HEK293 (cell line): ENCODE data around the gene FGD4.

Source experiments
- CTCF ChIA-PET: fragments of 350-600 bp; formaldehyde crosslinking; extraction: SDS; loops from one replicate; lab custom pipeline; 2021; ENCODE audit warnings: antibody characterized with exemption; lab: Yijun Ruan, JAX
- POLR2A ChIA-PET: fragments of 300-600 bp; formaldehyde crosslinking; extraction: SDS; loops from one replicate; lab custom pipeline; 2020; ENCODE audit warnings: antibody characterized with exemption, inconsistent platforms; lab: Yijun Ruan, JAX
- H3K27ac ChIP-seq: fragments of 200-500 bp; sonication (Bioruptor generic); 2 replicates; pipeline ENCODE4 v1.5.1; 2014; ENCODE audit warnings: low read depth, low read length, control low read depth, inconsistent platforms; ENCODE audit errors: extremely low read depth
- H3K36me3 ChIP-seq, 2 experiments: fragments of 200-500 bp in 1 of 2; sonication (Bioruptor generic) in 1 of 2; 1 replicate in 1 of 2; 2 replicates in 1 of 2; pipeline ENCODE4 v1.5.1; 2014 to 2017; ENCODE audit warnings: inconsistent platforms in 2 of 2, low read length in 2 of 2; ENCODE audit not compliant: control insufficient read depth in 2 of 2, insufficient read depth in 1 of 2
- H3K4me1 ChIP-seq: fragments of 200-500 bp; sonication (Bioruptor generic); 2 replicates; pipeline ENCODE4 v1.5.1; 2014; ENCODE audit warnings: mild to moderate bottlenecking, low read length, inconsistent platforms; ENCODE audit not compliant: control insufficient read depth, insufficient read depth
- H3K4me3 ChIP-seq: 2 replicates; pipeline ENCODE4 v1.5.1; 2011; ENCODE audit warnings: low read depth, mild to moderate bottlenecking, control low read depth, low read length, moderate library complexity
- H3K9me3 ChIP-seq: fragments of 200-500 bp; sonication (Bioruptor generic); 2 replicates; pipeline ENCODE4 v1.5.1; 2014; ENCODE audit warnings: low read depth, low read length, inconsistent platforms; ENCODE audit not compliant: control insufficient read depth, insufficient read depth
- CTCF ChIP-seq: fragments of 450-650 bp; formaldehyde crosslinking; IDR thresholded peaks from 2 replicates; pipeline ENCODE4 v1.5.1; 2016; ENCODE audit warnings: missing biosample characterization, missing genetic modification characterization
- FEZF1 ChIP-seq: fragments of 450-650 bp; formaldehyde crosslinking; IDR thresholded peaks from 2 replicates; pipeline ENCODE4 v1.5.1; 2016; ENCODE audit warnings: missing biosample characterization, missing genetic modification characterization
- HOXD13 ChIP-seq: sonication (generic); formaldehyde crosslinking; IDR thresholded peaks from 2 replicates; pipeline ENCODE4 v1.8.0; 2022; ENCODE audit warnings: missing genetic modification reagents, borderline replicate concordance
- KLF10 ChIP-seq: fragments of 450-650 bp; IDR thresholded peaks from 2 replicates; pipeline ENCODE4 v1.5.1; 2018; ENCODE audit warnings: missing biosample characterization, mild to moderate bottlenecking, missing genetic modification characterization
- KLF16 ChIP-seq: fragments of 450-650 bp; formaldehyde crosslinking; IDR thresholded peaks from 2 replicates; pipeline ENCODE4 v1.5.1; 2017; ENCODE audit warnings: missing biosample characterization, missing genetic modification characterization
- PRDM1 ChIP-seq: fragments of 450-650 bp; formaldehyde crosslinking; IDR thresholded peaks from 2 replicates; pipeline ENCODE4; 2016; ENCODE audit warnings: missing biosample characterization, missing genetic modification characterization
- SP2 ChIP-seq: fragments of 450-650 bp; formaldehyde crosslinking; IDR thresholded peaks from 2 replicates; pipeline ENCODE4 v1.5.1; 2016; ENCODE audit warnings: missing biosample characterization, missing genetic modification characterization
- YY1 ChIP-seq: fragments of 450-650 bp; formaldehyde crosslinking; IDR thresholded peaks from 2 replicates; pipeline ENCODE4 v1.5.1; 2018; ENCODE audit warnings: missing biosample characterization, missing genetic modification characterization
- ZBTB11 ChIP-seq: fragments of 450-650 bp; formaldehyde crosslinking; conservative IDR thresholded peaks from 2 replicates; pipeline ENCODE4 v1.5.1; 2016; ENCODE audit warnings: low read depth, missing biosample characterization, missing genetic modification characterization
- ZBTB17 ChIP-seq: fragments of 450-650 bp; formaldehyde crosslinking; IDR thresholded peaks from 2 replicates; pipeline ENCODE4 v1.5.1; 2016; ENCODE audit warnings: missing biosample characterization, missing genetic modification characterization
- ZBTB6 ChIP-seq: fragments of 450-650 bp; formaldehyde crosslinking; IDR thresholded peaks from 2 replicates; pipeline ENCODE4 v1.5.1; 2017; ENCODE audit warnings: missing biosample characterization, missing genetic modification characterization
- ZNF23 ChIP-seq: fragments of 450-650 bp; formaldehyde crosslinking; IDR thresholded peaks from 2 replicates; pipeline ENCODE4 v1.5.1; 2016; ENCODE audit warnings: missing biosample characterization, missing genetic modification characterization, borderline replicate concordance
- ZNF324 ChIP-seq: fragments of 450-650 bp; formaldehyde crosslinking; IDR thresholded peaks from 2 replicates; pipeline ENCODE4 v1.5.1; 2016; ENCODE audit warnings: missing biosample characterization, missing genetic modification characterization
- ZNF350 ChIP-seq: fragments of 450-650 bp; formaldehyde crosslinking; IDR thresholded peaks from 2 replicates; pipeline ENCODE4 v1.5.0; 2017; ENCODE audit warnings: missing biosample characterization, mild to moderate bottlenecking, missing genetic modification characterization
- ZNF423 ChIP-seq: fragments of 450-650 bp; formaldehyde crosslinking; IDR thresholded peaks from 2 replicates; pipeline ENCODE4 v1.5.1; 2016; ENCODE audit warnings: missing biosample characterization, missing genetic modification characterization
- ZNF558 ChIP-seq: fragments of 450-650 bp; formaldehyde crosslinking; IDR thresholded peaks from 2 replicates; pipeline ENCODE4 v1.5.1; 2016; ENCODE audit warnings: missing biosample characterization, missing genetic modification characterization
- ZNF571 ChIP-seq: fragments of 450-650 bp; formaldehyde crosslinking; IDR thresholded peaks from 2 replicates; pipeline ENCODE4 v1.5.0; 2017; ENCODE audit warnings: missing biosample characterization, missing genetic modification characterization
- ZNF596 ChIP-seq: fragments of 450-650 bp; IDR thresholded peaks from 2 replicates; pipeline ENCODE4 v1.5.0; 2018; ENCODE audit warnings: missing biosample characterization, mild to moderate bottlenecking, missing genetic modification characterization, moderate library complexity
- ZNF610 ChIP-seq: fragments of 450-650 bp; formaldehyde crosslinking; IDR thresholded peaks from 2 replicates; pipeline ENCODE4 v1.5.1; 2016; ENCODE audit warnings: missing biosample characterization, missing genetic modification characterization, borderline replicate concordance
- ZNF629 ChIP-seq: fragments of 450-650 bp; formaldehyde crosslinking; IDR thresholded peaks from 2 replicates; pipeline ENCODE4 v1.5.1; 2017; ENCODE audit warnings: missing biosample characterization, missing genetic modification characterization
- ZNF645 ChIP-seq: fragments of 450-650 bp; formaldehyde crosslinking; IDR thresholded peaks from 2 replicates; pipeline ENCODE4; 2016; ENCODE audit warnings: missing biosample characterization, missing genetic modification characterization
- ZNF654 ChIP-seq: fragments of 450-650 bp; formaldehyde crosslinking; IDR thresholded peaks from 2 replicates; pipeline ENCODE4 v1.5.1; 2016; ENCODE audit warnings: low read depth, missing biosample characterization, missing genetic modification characterization
- ZNF707 ChIP-seq: fragments of 450-650 bp; formaldehyde crosslinking; IDR thresholded peaks from 2 replicates; pipeline ENCODE4 v1.5.1; 2016; ENCODE audit warnings: missing biosample characterization, missing genetic modification characterization
- ZNF747 ChIP-seq: fragments of 450-650 bp; formaldehyde crosslinking; IDR thresholded peaks from 2 replicates; pipeline ENCODE4 v1.5.1; 2016; ENCODE audit warnings: missing biosample characterization, missing genetic modification characterization
- ZNF776 ChIP-seq: fragments of 450-650 bp; formaldehyde crosslinking; IDR thresholded peaks from 2 replicates; pipeline ENCODE4 v1.5.0; 2017; ENCODE audit warnings: missing biosample characterization, missing genetic modification characterization, borderline replicate concordance
- ZNF777 ChIP-seq: fragments of 450-650 bp; formaldehyde crosslinking; IDR thresholded peaks from 2 replicates; pipeline ENCODE4 v1.5.1; 2017; ENCODE audit warnings: missing biosample characterization, missing genetic modification characterization, borderline replicate concordance
- ZSCAN16 ChIP-seq: fragments of 450-650 bp; formaldehyde crosslinking; IDR thresholded peaks from 2 replicates; pipeline ENCODE4 v1.5.1; 2016; ENCODE audit warnings: missing biosample characterization, missing genetic modification characterization

Gene FGD4

GRCh38 chr12:32548691-32549281, 149.4 kb downstream of the FGD4 start (continued):
- TF ChIP-seq ZNF23, result no peak
- no peak for TF ChIP-seq SP2 (tag by site-specific recombination)
- TF ChIP-seq ZNF707 (tag by site-specific recombination), result no peak
- no peak for TF ChIP-seq ZNF324 (tag by site-specific recombination)
- TF ChIP-seq KLF10 (tag by site-specific recombination), result no peak

GRCh38 chr12:32549675-32550079, 150.3 kb downstream of the FGD4 start:
- Histone ChIP-seq H3K27ac (no peak overlapping the region), H3K4me1 (no peaks in the 10 kb centered on the region), H3K4me3 (no peak overlapping the region), H3K36me3 (no peaks in the 10 kb centered on the region), H3K9me3 (no peaks in the 10 kb centered on the region)
- ChIA-PET POLR2A (no interaction called here), CTCF (no interaction called here)
- TF ChIP-seq ZNF350 (tag by site-specific recombination), result no peak
- no peak for TF ChIP-seq ZNF645
- TF ChIP-seq PRDM1 (tag by site-specific recombination), result no peak
- TF ChIP-seq ZNF571 (tag by site-specific recombination), result no peak
- no peak for TF ChIP-seq ZNF747 (tag by site-specific recombination)
- TF ChIP-seq HOXD13, result no peak
- TF ChIP-seq YY1 (tag by site-specific recombination), result no peak
- TF ChIP-seq ZNF629, result no peak
- no peak for TF ChIP-seq ZNF610 (tag by site-specific recombination)
- TF ChIP-seq ZNF776 (tag by site-specific recombination), result no peak
- no peak for TF ChIP-seq ZBTB17
- no peak for TF ChIP-seq ZNF558 (tag by site-specific recombination)
- TF ChIP-seq, all 188 proteins: peak for 0

GRCh38 chr12:32551058-32551457, 151.7 kb downstream of the FGD4 start:
- no peak for TF ChIP-seq KLF16
- TF ChIP-seq CTCF (tag by site-specific recombination), result no peak
- no peak for TF ChIP-seq ZSCAN16 (tag by site-specific recombination)
- H3K36me3 ChIP-seq, result no peaks in the 10 kb centered on the region
- ChIA-PET CTCF (no interaction called here), POLR2A (no interaction called here)
- no peaks in the 10 kb centered on the region for H3K9me3 ChIP-seq
- no peak overlapping the region for H3K4me3 ChIP-seq
- H3K27ac ChIP-seq, result no peak overlapping the region
- no peaks in the 10 kb centered on the region for H3K4me1 ChIP-seq

- H3K27ac ChIP-seq, result no peak overlapping the region
- ChIA-PET CTCF (no interaction called here), POLR2A (no interaction called here)
- H3K4me1 ChIP-seq, result no peaks in the 10 kb centered on the region
- no peak overlapping the region for H3K4me3 ChIP-seq
- no peaks in the 10 kb centered on the region for H3K36me3 ChIP-seq
- H3K9me3 ChIP-seq, result no peaks in the 10 kb centered on the region
- TF ChIP-seq ZNF654, result no peak
- no peak for TF ChIP-seq ZBTB6 (tag by site-specific recombination)
- TF ChIP-seq ZNF423 (tag by site-specific recombination), result no peak
- no peak for TF ChIP-seq FEZF1 (tag by site-specific recombination)
- TF ChIP-seq ZNF777 (tag by site-specific recombination), result no peak
- TF ChIP-seq ZBTB11, result no peak
- no peak for TF ChIP-seq ZNF596 (tag by site-specific recombination)
These were observed 159.5 kb downstream of the FGD4 start for GRCh38 chr12:32558903-32559302.
